Measurements from ENCODE around the gene OLIG3.

Gene OLIG3

GRCh38 chr6:137494281-137494987 is at the start of gene OLIG3:
TSS of gene OLIG3 (minus strand) at chr6:137494394. CDS start at chr6:137494170, 224 bp downstream.
- in situ Hi-C loops (cut with MboI; ENCODE audit: low sequenced_read_pairs): no loop called here

- in situ Hi-C loops (cut with MboI; ENCODE audit: low sequenced_read_pairs): no loop called here
Observed at GRCh38 chr6:137543114-137543513, 48.9 kb upstream of the OLIG3 start.

- in situ Hi-C loops (cut with MboI; ENCODE audit: low sequenced_read_pairs): no loop called here
Observed at GRCh38 chr6:137542713-137543112, 48.5 kb upstream of the OLIG3 start.

- in situ Hi-C loops (cut with MboI; ENCODE audit: low sequenced_read_pairs): no loop called here
Observed at GRCh38 chr6:137541534-137542063, 47.4 kb upstream of the OLIG3 start.

GRCh38 chr6:137536104-137536773 is 42.0 kb upstream of the OLIG3 start:
- in situ Hi-C loops (cut with MboI; ENCODE audit: low sequenced_read_pairs): no loop called here

GRCh38 chr6:137531376-137532092 is 37.3 kb upstream of the OLIG3 start:
- in situ Hi-C loops (cut with MboI; ENCODE audit: low sequenced_read_pairs): no loop called here

- in situ Hi-C loops (cut with MboI; ENCODE audit: low sequenced_read_pairs): no loop called here
Observed at GRCh38 chr6:137530404-137530803, 36.2 kb upstream of the OLIG3 start.

GRCh38 chr6:137522831-137523230 is 28.6 kb upstream of the OLIG3 start:
- in situ Hi-C loops (cut with MboI; ENCODE audit: low sequenced_read_pairs): no loop called here

- in situ Hi-C loops (cut with MboI; ENCODE audit: low sequenced_read_pairs): no loop called here
Observed at GRCh38 chr6:137522198-137522798, 28.1 kb upstream of the OLIG3 start.

- in situ Hi-C loops (cut with MboI; ENCODE audit: low sequenced_read_pairs): no loop called here
Observed at GRCh38 chr6:137520520-137520919, 26.3 kb upstream of the OLIG3 start.

- in situ Hi-C loops (cut with MboI; ENCODE audit: low sequenced_read_pairs): no loop called here
Observed at GRCh38 chr6:137519629-137520176, 25.5 kb upstream of the OLIG3 start.

- in situ Hi-C loops (cut with MboI; ENCODE audit: low sequenced_read_pairs): no loop called here
Observed at GRCh38 chr6:137518386-137518983, 24.3 kb upstream of the OLIG3 start.

GRCh38 chr6:137514418-137514817 is 20.2 kb upstream of the OLIG3 start:
- in situ Hi-C loops (cut with MboI; ENCODE audit: low sequenced_read_pairs): no loop called here

- in situ Hi-C loops (cut with MboI; ENCODE audit: low sequenced_read_pairs): no loop called here
Observed at GRCh38 chr6:137512757-137513605, 18.8 kb upstream of the OLIG3 start.

- in situ Hi-C loops (cut with MboI; ENCODE audit: low sequenced_read_pairs): no loop called here
Observed at GRCh38 chr6:137510923-137511322, 16.7 kb upstream of the OLIG3 start.

GRCh38 chr6:137498481-137499190 is 4.4 kb upstream of the OLIG3 start:
- in situ Hi-C loops (cut with MboI; ENCODE audit: low sequenced_read_pairs): no loop called here

- in situ Hi-C loops (cut with MboI; ENCODE audit: low sequenced_read_pairs): no loop called here
Observed at GRCh38 chr6:137497721-137498463, 3.7 kb upstream of the OLIG3 start.
